Keratinocyte (primary cell): ENCODE measurements around the gene CCDC69.

ENCODE experiments used
- CTCF ChIP-seq, 3 experiments: IDR thresholded peaks in 1 of 3; conservative IDR thresholded peaks in 1 of 3; optimal IDR thresholded peaks in 1 of 3; 2 replicates in 2 of 3; 3 replicates in 1 of 3; pipeline versions ENCODE3 to v1.5.1; 2011; ENCODE audit warnings: low read length in 3 of 3, mild to moderate bottlenecking in 3 of 3, moderate library complexity in 2 of 3, control low read depth in 1 of 3, inconsistent platforms in 1 of 3; ENCODE audit not compliant: insufficient read depth in 2 of 3; ENCODE audit errors: extremely low read depth in 1 of 3
- EZH2 ChIP-seq: IDR thresholded peaks from one replicate; pipeline ENCODE4 v1.6.1; 2012; ENCODE audit warnings: inconsistent platforms, mild to moderate bottlenecking, low read length, moderate library complexity

GRCh38 chr5:151174612-151175101, 49.2 kb downstream of the CCDC69 start:
- TF ChIP-seq CTCF (optimal IDR thresholded peaks at IDR 0.05 in 1 of 3, IDR thresholded peaks at IDR 0.05 in 1 of 3, conservative IDR thresholded peaks at IDR 0.05 in 1 of 3; ENCODE audit: extremely low read depth in 1 of 3, insufficient read depth in 2 of 3, low read length in 3 of 3), result no peak
- no peak for TF ChIP-seq EZH2
